T47D (cell line): ENCODE measurements around the gene INTS6L.
"Not testable (repeated sequence)": the region's sequence is repeated elsewhere in the genome, so short reads cannot be mapped to it uniquely, and the experiment has no call there.

Experiments
- DNase-seq, 2 experiments: peaks; one replicate each; pipeline versions ENCODE4 v3.0.0 to v3.0.0-alpha.2; 2011 to 2012; ENCODE audit warnings: low read depth in 1 of 2, low spot score in 1 of 2
- JUND ChIP-seq: IDR thresholded peaks from 2 replicates; pipeline ENCODE4 v1.6.1; 2012; ENCODE audit warnings: low read depth
- in situ Hi-C: cut with HindIII; loops from 2 replicates; pipeline ENCODE4 v1.10.0; 2016; ENCODE audit warnings: low sequenced_read_pairs, low pct_unique_long_range_greater_than_20kb

The INTS6L gene

DNA sequence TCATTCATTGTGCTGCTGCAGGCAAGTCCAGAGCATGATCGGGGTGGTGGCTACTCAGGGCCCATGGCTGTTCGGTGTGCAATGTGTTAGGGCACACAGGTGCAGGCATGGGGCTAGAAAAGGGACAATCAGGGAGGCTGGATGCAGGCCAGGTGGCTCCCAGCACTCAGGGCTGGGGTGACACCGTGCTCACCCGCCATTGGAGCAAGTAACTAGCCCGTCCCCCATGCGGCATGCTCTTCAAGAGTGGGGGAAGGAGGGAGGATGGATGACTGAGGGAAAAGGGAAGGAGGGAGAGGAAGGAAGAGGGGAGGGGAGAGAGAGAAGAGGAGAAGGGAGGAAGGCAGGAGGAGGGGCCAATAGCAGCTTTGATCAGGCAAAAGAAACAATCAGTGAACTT is 64.7 kb downstream of the INTS6L start:
- no peak for TF ChIP-seq JUND
- in situ Hi-C loops: no loop called here
- DNase-seq: no peak

- in situ Hi-C loops: no loop called here
- DNase-seq: no peak
- no peak for TF ChIP-seq JUND
Measured at GRCh38 chrX:135591871-135592270, 71.4 kb downstream of the INTS6L start.

GRCh38 chrX:135594049-135594448 is 73.6 kb downstream of the INTS6L start:
- DNase-seq, in situ Hi-C loops: not testable (repeated sequence)

GRCh38 chrX:135594453-135594852 is 74.0 kb downstream of the INTS6L start:
- DNase-seq, in situ Hi-C loops: not testable (repeated sequence)

- DNase-seq: no peak
- in situ Hi-C loops: no loop called here
- no peak for TF ChIP-seq JUND
Measured at GRCh38 chrX:135595543-135595942, 75.1 kb downstream of the INTS6L start.

DNA sequence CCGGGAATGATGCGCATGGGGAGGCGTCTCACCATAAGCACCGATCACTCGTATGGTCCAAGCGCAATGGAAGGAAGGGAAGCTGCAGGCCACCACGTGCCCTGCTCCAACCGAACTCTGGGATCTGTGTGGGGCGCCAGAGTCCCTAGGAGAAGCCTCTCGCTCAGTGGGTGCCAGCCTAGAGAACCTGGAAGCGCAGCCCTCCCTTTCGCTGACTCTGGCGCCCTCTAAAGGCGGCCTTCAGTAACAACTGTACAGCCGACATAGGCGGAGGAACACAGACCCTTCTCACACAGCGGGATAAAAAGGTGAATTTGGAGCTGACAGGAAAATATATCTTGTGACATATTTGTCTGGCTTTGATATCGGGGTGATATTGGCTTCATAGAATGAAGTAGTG is 76.0 kb downstream of the INTS6L start:
- in situ Hi-C loops: no loop called here
- TF ChIP-seq JUND: no peak
- peak; percentile 1 to 64 for DNase-seq

GRCh38 chrX:135605906-135606305 is 85.4 kb downstream of the INTS6L start:
- TF ChIP-seq JUND: no peak
- DNase-seq: no peak
- in situ Hi-C loops: no loop called here

- DNase-seq, in situ Hi-C loops: not testable (repeated sequence)
Measured at GRCh38 chrX:135624408-135625204, 104.1 kb downstream of the INTS6L start.

GRCh38 chrX:135625995-135626394 is 105.5 kb downstream of the INTS6L start:
- in situ Hi-C loops: no loop called here
- DNase-seq: peak in 1 of 2 experiments; percentile 16
- TF ChIP-seq JUND: no peak

GRCh38 chrX:135629342-135629741 is 108.9 kb downstream of the INTS6L start:
- DNase-seq: no peak
- TF ChIP-seq JUND: no peak
- in situ Hi-C loops: no loop called here
